WI38 (cell line): ENCODE results near the gene NREP.
A peak's percentile ranks its signal among the peaks of the same experiment; 100 is the strongest.

ENCODE experiments used
- H3K4me3 ChIP-seq: 2 replicates; pipeline ENCODE4 v1.5.1; 2011; ENCODE audit warnings: low read depth, mild to moderate bottlenecking, control low read depth, low read length
- TF ChIP-seq, protein P1 (sequence below): IDR thresholded peaks from 2 replicates; pipeline ENCODE4 v1.5.1; 2012; ENCODE audit warnings: low read depth, mild to moderate bottlenecking, control low read depth, low read length

The NREP gene

DNA sequence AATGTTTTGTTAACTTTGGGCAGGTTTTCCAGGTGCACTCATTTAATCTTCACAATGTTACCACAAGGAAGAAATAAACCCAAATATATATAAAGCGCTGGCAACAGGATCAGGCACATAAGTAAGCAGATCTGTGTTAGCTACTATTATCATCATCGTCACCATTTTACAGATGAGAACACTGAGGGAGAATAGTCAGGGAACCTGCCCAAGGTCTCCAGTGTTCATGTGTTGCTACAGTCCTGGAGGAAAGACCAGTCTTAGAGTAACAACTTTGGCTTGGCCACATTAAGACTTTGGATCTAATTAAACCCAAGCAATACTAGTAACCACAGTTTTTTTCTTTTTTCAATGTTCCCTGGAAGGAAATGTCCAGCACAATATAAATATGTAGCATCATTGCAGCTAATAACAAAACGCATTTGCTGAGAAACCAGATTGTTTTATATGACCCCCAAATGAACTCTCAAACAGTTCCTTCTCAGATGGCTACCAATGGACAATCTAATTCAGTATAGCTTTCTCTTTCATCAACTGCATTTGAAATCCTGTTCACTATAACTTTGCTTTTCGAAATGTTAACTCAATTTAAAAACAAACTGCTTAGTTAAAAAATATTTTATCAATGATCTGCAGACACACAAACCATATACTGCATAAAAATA, 11.8 kb downstream of the NREP start:
- no peak overlapping the region for H3K4me3 ChIP-seq
- TF ChIP-seq, protein P1, sequence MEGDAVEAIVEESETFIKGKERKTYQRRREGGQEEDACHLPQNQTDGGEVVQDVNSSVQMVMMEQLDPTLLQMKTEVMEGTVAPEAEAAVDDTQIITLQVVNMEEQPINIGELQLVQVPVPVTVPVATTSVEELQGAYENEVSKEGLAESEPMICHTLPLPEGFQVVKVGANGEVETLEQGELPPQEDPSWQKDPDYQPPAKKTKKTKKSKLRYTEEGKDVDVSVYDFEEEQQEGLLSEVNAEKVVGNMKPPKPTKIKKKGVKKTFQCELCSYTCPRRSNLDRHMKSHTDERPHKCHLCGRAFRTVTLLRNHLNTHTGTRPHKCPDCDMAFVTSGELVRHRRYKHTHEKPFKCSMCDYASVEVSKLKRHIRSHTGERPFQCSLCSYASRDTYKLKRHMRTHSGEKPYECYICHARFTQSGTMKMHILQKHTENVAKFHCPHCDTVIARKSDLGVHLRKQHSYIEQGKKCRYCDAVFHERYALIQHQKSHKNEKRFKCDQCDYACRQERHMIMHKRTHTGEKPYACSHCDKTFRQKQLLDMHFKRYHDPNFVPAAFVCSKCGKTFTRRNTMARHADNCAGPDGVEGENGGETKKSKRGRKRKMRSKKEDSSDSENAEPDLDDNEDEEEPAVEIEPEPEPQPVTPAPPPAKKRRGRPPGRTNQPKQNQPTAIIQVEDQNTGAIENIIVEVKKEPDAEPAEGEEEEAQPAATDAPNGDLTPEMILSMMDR: no peak

GRCh38 chr5:111744455-111744854, 12.5 kb downstream of the NREP start:
- H3K4me3 ChIP-seq: no peak overlapping the region
- TF ChIP-seq, protein P1: no peak

DNA sequence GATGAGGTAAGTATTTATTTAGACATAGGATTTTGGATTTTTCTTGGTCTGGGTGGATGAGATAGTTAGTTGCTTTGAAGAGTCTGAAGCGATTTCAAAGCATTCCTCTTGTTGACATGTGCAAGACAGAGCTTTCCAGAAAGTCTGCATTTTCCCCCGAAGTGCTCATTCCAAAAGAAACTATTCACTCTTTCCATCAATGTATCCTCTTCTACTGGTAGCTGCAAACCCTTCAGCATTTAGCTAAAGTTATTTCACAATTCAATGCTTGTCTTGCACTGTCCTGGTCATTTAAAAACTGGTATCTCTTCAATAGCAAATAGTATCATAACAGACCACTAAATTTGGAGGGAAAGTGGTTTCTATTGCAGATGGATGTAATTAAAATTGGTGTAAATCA, 13.0 kb downstream of the NREP start:
- TF ChIP-seq, protein P1: no peak
- no peak overlapping the region for H3K4me3 ChIP-seq

- no peak overlapping the region for H3K4me3 ChIP-seq
- TF ChIP-seq, protein P1: no peak
These were observed 13.5 kb downstream of the NREP start for GRCh38 chr5:111743512-111743911.

DNA sequence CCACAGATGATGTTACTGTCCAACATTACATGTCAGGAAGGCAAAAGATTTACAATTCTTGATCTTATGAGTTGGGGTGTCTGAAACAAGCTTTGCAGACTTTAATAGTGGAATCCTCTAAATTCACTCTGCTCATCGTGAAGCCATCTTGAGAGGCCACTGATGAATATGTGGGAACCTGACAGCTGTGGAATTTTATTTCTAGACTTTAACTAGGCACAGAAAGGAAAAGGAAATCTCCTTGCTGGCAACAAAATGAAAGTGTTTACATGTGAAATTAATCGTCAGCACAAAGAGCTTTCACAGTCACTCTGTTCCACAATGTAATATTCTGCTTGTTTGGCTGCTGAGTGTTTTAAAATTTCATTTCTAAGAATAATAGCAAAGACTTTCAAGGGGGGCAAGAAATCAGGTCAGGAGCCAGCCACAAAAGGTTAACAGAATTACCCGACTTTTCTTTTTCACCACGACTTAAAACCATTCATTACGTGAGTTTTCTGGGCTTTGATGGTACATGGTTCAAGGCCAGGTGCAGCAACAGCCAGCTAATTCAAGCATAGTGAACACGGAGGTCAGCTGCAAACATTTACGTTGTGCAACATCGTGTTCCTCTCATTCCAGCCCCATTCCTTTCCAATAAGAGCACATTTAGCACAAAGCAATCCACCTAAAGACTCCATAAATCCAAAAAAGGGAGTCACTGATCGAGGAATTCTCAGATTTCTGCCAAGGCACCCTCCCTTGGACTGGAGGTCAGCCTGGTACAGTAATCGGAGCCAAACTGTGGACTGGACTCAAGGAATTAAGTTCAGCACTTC, 14.6 kb downstream of the NREP start:
- TF ChIP-seq, protein P1: no peak
- peak overlapping the region; percentile 22 for H3K4me3 ChIP-seq

DNA sequence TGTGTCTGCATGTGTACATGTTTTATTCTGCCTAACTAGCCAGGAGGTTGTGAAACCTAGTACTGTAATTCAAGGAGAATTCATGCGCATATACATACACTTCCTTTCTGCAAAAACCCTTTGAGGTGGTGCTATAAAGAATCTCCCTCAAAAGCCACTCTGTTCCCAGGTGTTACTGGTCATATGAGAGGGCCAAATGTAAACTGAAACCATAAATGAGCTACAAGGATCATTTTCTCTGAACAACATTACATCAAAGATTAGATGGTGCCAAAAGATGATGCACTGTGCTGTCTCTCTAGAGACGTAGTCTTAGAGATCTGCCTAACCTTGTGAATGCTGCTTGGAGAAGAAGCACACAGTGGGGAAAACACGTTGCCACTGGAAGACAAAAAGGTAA, 15.7 kb downstream of the NREP start:
- TF ChIP-seq, protein P1: no peak
- H3K4me3 ChIP-seq: no peak overlapping the region

DNA sequence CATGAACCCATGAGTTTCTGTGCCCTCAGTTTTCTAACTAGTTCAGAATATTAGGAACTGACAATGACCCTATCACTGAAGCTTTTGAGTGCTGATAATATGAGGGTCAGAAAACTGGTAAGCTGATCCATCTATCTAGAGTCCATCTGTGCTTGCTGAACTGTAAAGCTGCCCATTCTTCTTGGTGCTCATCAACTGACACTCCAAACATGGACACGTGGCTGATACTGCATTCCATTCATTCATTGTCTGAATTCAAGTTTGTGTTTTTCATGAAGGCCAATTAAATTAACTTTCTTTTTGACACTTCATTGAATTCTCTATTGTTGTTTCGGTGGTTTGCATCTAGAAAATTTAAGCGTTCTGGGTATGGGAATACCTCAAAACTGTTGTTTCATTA, 17.6 kb downstream of the NREP start:
- TF ChIP-seq, protein P1: no peak

More for the DNA sequence above, 17.6 kb downstream of the NREP start:
- no peak overlapping the region for H3K4me3 ChIP-seq
